NCI-H2227 (cell line): Measurements from ENCODE around the gene ARHGAP15.
"Not testable (repeated sequence)": the region's sequence is repeated elsewhere in the genome, so short reads cannot be mapped to it uniquely, and the experiment has no call there.

Experiments
- DNase-seq: peaks from one replicate; lab custom pipeline; 2025; ENCODE audit not compliant: unreplicated experiment; lab: John Stamatoyannopoulos, UW

Gene ARHGAP15

GRCh38 chr2:143128681-143129580 lies at the start of gene ARHGAP15:
Gene ARHGAP15, plus strand, starts transcription at chr2:143129419.
- DNase-seq, result no peak

DNA sequence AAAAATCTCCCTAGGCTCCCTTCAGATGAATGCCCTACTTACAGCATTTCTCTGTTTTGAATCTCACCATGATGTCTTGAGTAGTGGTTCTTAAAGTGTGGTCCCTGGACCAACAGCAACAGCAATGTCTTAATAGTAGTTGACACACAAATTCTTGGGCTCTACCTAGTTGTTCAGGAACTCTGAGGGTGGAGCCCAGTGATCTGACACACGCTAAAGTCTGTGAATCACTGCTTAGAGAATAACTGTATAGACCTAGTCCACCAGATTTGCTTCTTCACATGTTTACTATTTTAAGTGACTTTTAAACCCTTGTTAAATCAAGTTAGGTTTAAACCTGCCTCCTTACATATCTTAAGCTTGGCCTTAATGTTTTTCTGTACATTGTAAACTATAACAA lies 47.6 kb upstream of the ARHGAP15 start:
- no peak for DNase-seq

- no peak for DNase-seq
Measured at GRCh38 chr2:143083636-143084035, 45.6 kb upstream of the ARHGAP15 start.

DNA sequence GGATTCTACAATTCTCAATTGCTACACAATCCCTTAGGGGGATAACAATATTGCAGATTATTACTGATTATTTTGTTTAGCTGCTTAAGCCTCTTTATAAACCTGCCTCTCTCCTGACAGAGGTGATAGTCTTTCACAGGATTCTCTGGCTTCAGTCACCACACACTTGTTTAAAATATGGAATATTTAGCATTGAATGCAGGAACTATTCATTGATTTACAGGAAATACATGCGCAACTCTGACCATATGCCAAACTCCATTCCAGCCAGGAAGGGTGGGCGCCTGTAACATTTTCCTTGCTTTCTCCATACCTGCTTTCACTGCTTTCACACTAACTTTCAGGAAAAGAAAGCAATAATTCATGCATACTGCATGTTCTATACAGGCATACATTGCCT lies 44.8 kb upstream of the ARHGAP15 start:
- DNase-seq, result no peak

DNA sequence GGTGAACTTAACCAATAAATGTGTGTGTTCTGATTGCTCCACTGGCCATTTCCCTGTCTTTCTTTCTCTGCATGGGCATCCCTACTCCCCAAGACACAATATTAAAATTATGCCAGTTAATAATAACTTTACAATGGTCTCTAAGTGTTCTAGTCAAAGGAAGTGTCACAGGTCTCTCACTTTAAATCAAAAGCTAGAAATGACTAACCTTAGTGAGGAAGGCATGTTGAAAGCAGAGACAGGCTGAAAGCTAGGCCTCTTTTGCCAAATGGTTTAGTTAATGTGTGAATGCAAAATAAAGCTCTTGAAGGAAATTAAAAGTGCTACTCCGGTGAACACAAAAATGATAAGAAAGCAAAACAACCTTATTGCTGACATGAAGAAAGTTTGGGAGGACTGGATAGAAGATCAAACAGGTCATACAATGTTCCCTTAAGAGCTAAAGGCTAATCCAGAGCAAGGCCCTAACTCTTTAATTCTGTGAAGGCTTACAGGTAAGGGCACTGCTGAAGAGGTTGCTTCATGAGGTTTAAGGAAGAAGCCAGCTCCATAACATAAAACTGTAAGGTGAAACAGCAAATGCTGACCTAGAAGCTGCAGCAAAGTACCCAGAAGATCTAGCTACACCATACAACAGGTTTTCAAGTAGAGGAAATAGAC lies 44.0 kb upstream of the ARHGAP15 start:
- DNase-seq, result no peak

DNA sequence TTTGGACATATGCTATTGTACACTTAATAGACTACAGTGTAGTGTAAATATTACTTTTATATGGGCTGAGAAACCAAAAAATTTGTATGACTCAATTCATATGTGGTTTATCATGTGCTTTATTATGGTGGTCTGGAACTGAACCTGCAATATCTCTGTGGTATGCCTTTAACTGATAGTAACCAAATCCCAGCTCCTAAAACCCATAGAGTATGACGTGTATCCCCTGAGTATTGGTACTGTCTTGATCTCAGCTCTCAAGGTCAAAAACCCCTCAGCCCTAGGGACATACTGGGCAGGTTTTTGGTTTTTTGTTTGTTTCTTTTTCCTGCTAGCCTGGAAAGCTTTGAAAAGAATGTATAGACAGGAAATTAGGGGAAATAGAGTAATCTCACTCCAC lies 42.2 kb upstream of the ARHGAP15 start:
- DNase-seq, result no peak

DNA sequence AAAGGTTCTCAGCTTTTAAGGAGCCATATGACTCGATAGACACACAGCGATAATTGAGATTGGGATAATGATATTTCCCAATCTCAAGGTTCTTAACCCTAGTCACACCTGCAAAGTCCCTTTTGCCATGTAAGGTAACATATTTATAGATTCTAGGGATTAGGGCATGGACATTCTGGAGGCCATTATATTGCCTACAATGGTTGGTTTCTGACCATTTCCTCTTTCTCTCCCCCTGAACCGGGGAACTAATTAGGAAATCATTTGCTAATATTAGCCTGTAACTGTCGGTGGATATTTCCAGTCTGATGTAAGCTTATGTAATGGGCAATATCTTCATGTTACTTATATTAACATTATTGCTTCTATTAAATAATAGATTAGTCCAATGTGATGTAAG lies 40.8 kb upstream of the ARHGAP15 start:
- DNase-seq, result no peak

DNA sequence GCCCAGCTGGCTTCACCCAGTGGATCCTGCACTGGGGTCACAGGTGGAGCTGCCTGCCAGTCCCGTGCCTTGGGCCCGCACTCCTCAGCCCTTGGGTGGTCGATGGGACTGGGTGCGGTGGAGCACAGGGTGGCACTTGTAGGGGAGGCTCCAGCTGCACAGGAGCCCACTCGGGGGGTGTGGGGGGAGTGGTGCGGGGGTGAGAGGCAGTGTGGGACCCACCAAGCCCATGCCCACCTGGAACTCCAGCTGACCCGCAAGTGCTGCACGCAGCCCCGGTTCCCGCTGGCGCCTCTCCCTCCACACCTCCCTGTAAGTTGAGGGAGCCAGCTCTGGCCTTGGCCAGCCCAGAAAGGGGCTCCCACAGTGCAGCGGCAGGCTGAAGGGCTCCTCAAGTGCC lies 39.7 kb upstream of the ARHGAP15 start:
- not testable (repeated sequence) for DNase-seq

GRCh38 chr2:143110758-143111428 lies 18.3 kb upstream of the ARHGAP15 start:
- peak; percentile 93 for DNase-seq

DNA sequence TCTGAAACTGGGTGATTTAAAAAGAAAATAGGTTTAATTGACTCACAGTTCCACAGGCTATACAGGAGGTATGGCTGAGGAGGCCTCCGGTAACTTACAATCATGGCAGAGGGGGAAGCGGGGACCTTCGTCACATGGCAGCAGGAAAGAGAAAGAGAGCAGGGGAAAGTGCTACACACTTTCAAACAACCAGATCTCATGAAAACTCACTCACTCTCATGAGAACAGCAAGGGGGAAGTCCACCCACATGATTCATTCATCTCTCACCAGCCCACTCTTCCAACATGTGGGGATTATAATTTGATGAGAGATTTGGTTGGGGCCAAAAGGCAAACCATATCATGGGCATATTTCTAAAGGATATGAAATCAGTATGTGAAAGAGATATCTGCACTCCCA lies 12.0 kb upstream of the ARHGAP15 start:
- no peak for DNase-seq

DNA sequence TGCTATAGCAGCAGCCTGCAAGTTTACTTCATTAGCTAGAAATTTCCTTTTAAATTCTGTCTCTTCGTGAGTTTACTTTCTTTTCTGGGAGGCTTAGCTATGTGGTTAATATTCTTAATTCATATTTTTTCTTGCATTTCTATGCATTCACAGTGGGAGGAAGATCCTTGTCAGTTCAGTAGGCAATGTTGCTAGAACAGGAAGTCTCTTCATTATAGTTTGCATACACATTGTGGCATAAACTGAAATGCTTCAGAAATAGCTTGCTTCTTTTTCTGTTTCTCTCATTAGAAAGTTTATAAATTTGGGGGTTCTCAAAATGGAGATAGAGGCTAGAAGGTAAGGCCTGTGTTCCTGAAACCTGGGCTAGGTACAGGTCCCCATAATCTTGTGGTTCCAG lies 8.1 kb upstream of the ARHGAP15 start:
- DNase-seq, result no peak

DNA sequence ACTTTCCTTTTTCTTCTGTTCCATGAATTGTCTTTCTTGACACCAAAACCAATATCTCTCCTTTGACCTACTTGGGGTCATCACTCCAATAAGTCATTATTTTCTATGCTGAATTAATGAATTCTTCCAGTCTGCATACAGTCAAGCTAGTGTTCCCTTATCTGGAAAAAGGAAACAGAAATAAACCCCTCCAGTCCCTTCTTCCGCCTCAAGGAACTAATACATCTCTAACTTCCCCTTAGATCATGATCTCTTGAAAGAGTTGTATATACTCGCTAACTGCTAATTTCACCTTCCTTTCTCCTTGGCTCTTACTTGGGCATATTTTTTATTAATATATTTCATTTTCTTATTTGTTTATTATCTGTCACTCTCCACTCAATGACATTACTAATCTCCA lies 7.3 kb upstream of the ARHGAP15 start:
- no peak for DNase-seq

DNA sequence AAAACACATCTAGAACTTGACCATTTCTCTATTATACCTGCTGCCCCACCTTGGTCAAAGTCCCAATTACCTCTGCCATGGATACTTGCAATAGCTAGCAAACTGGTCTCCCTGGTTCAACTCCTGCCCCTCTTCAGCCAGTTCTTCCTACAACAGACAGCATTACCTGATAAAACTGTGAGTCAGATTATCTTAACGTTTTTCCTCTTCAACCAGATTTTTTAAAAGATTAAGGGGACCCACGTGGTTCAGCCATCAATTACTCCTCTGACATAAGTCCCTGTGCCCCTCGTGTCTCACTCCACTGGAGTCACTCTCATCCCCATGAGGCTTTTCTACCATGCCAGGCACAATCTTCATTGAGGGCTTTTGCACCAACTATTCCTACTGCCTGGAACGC lies 5.3 kb upstream of the ARHGAP15 start:
- DNase-seq, result no peak

GRCh38 chr2:143124445-143124844 lies 4.8 kb upstream of the ARHGAP15 start:
- DNase-seq, result no peak

- DNase-seq, result no peak
Measured at GRCh38 chr2:143125717-143126116, 3.5 kb upstream of the ARHGAP15 start.

- DNase-seq, result no peak
Measured at GRCh38 chr2:143132355-143132754, 3.1 kb downstream of the ARHGAP15 start.

DNA sequence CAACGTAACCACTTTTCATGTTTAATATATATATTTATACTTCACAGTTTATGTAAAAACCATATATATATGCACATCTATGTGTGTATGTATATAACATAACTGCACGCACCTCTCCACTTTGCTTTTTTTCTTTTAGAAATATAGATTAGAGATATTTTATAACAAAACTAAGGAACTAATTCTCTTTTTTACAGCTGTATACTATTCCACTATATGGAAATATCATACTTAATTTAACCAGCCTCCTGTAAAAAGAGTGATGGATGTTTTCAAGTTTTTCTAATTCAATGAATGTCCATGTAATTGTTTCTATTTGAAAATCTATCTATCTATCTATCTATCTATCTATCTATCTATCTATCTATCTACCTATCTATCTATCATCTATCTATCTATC lies 4.6 kb downstream of the ARHGAP15 start:
- no peak for DNase-seq

GRCh38 chr2:143138292-143138691 lies 9.1 kb downstream of the ARHGAP15 start:
- no peak for DNase-seq

- DNase-seq, result no peak
Measured at GRCh38 chr2:143139835-143140393, 10.7 kb downstream of the ARHGAP15 start.

GRCh38 chr2:143140864-143141661 lies 11.8 kb downstream of the ARHGAP15 start:
- DNase-seq, result no peak

GRCh38 chr2:143142598-143142997 lies 13.4 kb downstream of the ARHGAP15 start:
- DNase-seq, result no peak
